Cardiac septum (tissue), 1 donor: Measurements from ENCODE around the gene MOGAT3. TPM values are rescaled to one million over a fixed set of nuclear protein-coding genes. Genes with fewer than 3 reads are reported as not detected.

Experiments used
- DNase-seq: peaks from one replicate; pipeline ENCODE4 v3.0.0-alpha.2; 2020; ENCODE audit warnings: low spot score
- intact Hi-C: fragments of 100-400 bp; cut with DNase I; formaldehyde crosslinking; loops from one replicate; pipeline ENCODE4 v1.14.0; 2022
- total RNA-seq: library from RNA; stranded (reverse); fragmentation: NEBNext Ultra II Directional; extraction: Animal tissue kit (Norgen Biotek cat#: 25700); gene quantifications from one replicate; pipeline ENCODE4 v1.2.1, GENCODE V29; 2021
- donor health status: DM: no; HTN: no; CAD: no.

MOGAT3 gene
- total RNA-seq, 1 donor from 2014 or later, result not detected

DNA sequence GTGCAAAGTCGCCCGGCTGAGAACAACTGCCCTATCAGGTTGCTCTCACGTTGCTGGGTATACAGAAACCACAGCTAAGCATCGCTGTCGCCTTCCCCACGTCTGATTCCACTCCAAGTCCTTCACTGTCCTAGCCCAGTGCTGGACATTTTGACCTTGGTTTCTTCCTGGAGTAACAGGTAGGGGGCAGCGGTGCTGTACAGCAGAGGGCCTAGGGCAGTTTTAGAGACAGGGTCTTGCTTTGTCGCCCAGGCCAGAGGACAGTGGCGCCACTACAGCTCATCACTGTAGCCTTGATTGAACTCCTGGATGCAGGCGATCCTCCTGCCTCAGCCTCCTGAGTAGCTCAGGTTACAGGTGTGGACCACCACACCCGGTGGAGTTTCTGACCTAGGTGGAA lies 34.2 kb upstream of the MOGAT3 start:
- intact Hi-C loops, result no loop called here
- no peak for DNase-seq

- intact Hi-C loops, result no loop called here
- no peak for DNase-seq
Observed at GRCh38 chr7:101234636-101235035, 33.8 kb upstream of the MOGAT3 start.

GRCh38 chr7:101233907-101234547 lies 33.2 kb upstream of the MOGAT3 start:
- intact Hi-C loops, result no loop called here
- no peak for DNase-seq

DNA sequence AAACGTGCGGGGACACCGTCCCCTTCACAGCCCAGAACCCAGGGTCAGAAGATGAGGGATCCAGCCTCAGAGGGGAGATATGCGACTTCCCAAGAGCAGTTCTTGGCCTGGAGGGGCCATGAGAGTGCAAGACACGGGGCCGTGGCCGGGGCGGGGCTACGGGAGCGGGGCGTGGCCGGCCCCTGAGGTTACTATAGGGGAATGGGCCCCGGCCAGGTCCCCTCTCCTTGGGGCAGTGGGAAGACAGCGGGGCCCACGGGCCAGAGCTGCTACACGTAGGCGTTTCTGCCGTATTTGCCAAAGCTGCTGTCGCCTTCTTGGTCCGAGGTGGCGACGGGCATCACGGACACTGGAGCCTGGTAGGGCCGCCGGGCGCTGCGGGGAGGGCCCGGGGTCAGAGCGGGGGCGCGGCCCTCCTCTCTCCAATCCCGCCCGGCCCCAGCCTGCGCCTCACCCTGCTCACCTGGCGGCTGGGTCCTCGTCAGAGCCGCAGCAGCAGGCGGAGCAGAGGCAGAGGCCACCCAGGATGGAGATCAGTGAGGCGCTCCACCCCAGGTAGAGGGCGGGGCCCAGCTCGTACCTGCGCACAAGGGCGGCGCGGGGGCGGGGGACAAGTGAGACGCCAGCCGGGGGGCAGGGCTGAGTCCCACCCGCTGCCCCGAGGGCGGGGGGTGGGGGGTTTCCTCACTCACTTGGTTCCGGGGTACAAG lies 31.5 kb upstream of the MOGAT3 start:
- DNase-seq, result no peak
- intact Hi-C loops, result no loop called here

DNA sequence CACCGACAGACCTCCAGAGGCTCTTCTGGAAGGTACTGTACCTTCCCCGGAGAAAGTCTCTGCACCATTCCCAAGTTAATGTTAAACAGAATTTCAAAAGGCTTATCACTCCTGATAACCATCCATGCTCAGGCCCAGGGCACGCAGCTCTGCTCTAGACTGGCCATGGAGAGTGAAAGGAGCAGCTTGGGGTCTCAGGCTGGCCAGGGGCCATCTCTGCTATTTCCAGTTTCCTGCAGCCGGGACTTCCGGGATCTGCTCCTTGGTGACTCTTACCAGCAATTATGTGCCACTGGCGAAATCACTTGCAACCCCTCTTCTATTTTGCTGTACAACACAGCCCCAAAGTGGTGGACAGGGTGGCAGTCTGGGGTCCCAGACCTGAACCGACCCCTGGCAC lies 30.8 kb upstream of the MOGAT3 start:
- no peak for DNase-seq
- intact Hi-C loops, result no loop called here

DNA sequence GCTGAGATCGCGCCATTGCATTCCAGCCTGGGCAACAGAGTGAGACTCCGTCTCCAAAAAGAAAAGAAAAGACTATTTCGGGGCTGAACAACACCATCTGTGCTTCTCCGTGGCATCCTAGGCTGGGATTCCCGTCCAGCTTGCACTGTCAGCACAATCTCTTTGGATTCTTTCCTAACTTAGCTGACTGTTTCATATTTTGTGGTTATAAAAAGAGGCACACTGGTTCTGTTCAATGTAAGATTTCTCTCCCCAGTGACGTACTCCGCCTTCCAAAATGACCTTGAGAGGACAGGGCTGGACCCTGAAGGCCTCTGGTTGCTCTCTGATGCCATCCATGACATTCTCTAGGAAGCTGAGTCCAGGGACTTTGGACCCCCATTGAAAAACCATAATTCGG lies 25.9 kb upstream of the MOGAT3 start:
- intact Hi-C loops, result no loop called here
- no peak for DNase-seq

DNA sequence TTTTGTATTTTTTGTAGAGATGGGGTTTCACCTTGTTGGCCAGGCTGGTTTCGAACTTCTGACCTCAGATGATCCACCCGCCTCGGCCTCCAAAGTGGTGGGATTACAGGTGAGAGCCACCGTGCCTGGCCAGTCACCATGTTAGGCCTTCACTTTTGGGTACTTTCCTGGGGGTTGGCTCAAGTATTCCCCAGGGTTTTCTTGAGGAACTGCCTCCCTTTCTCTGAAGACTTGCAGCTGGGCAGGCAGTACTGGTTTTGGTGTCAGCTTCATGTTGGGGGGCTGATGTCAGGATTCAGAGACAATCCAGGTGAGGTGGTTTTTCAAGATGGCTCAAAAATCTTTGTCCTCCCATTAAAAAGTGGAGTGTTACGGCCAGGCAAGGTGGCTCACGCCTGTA lies 24.8 kb upstream of the MOGAT3 start:
- DNase-seq, result no peak
- intact Hi-C loops, result no loop called here

- DNase-seq, result no peak
- intact Hi-C loops, result no loop called here
Observed at GRCh38 chr7:101223528-101223927, 22.7 kb upstream of the MOGAT3 start.

- intact Hi-C loops, result no loop called here
- DNase-seq, result no peak
Observed at GRCh38 chr7:101222275-101222830, 21.5 kb upstream of the MOGAT3 start.

GRCh38 chr7:101220295-101220694 lies 19.5 kb upstream of the MOGAT3 start:
- intact Hi-C loops, result no loop called here
- no peak for DNase-seq

- no peak for DNase-seq
- intact Hi-C loops, result loop anchor here (5.0 kb wide), 1 partner anchor 34 kb away; no protein-coding TSS in a partner anchor
Observed at GRCh38 chr7:101218236-101219125, 17.6 kb upstream of the MOGAT3 start.

DNA sequence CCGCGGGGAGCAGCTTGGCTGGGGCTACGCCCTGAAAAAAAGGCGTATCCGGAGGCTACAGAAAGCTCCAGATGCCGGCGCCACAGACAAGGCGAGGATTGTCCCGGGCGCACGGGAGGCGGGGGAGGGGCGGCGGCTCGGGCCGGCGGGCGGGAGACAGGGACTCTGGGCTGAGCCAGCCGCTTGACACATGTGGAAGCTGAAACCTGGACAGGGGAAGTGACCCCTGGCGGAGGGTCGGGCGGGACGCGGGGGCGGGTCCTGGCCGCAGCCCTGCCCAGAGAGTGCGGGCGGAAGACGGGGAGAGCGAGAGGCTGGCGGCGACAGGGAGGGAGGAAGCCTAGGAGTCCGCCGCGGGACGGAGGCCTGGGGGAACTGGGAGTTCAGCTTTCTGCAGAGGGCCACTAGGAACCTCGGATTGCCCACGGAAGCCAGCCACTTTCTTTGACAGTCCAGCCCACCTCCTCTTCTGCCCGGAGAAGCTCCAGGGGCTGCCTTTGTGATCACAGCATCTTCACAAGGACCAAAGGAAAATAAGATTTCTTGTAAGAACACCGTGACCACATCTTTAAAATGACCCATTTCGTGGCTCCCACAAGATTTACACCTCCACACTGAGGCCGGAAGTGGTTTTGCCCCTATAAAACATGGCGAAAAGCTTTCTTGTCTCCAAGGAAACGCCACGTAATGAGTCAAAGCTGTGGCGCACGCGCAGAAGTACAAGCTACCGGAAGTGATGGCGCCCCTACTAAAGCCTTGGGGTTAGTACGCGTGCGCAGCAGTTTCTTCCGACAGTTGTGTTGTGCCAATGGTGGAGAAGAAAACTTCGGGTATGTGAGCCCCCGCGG lies 16.8 kb upstream of the MOGAT3 start, which contains the start of the genes PLOD3 and ZNHIT1:
Gene PLOD3, minus strand, starts transcription at position 194 of the 848 bp plus-strand sequence. CDS start 307 bp downstream, outside the sequence.
Gene ZNHIT1, plus strand, starts transcription at position 778 of the 848 bp plus-strand sequence. Its CDS starts 31 bp downstream, at position 809.
- DNase-seq, result peak; percentile 96
- intact Hi-C loops, result loop anchor here (5.0 kb wide), 1 partner anchor 35 kb away; no protein-coding TSS in a partner anchor

- intact Hi-C loops, result loop anchor here (5.0 kb wide), 1 partner anchor 35 kb away; no protein-coding TSS in a partner anchor
- DNase-seq, result no peak
Observed at GRCh38 chr7:101216860-101217387, 16.1 kb upstream of the MOGAT3 start.

GRCh38 chr7:101216001-101216859 lies 15.4 kb upstream of the MOGAT3 start:
- intact Hi-C loops, result loop anchor here (5.0 kb wide), 1 partner anchor 36 kb away; no protein-coding TSS in a partner anchor
- DNase-seq, result no peak

GRCh38 chr7:101212014-101212413 lies 11.2 kb upstream of the MOGAT3 start:
- intact Hi-C loops, result no loop called here
- DNase-seq, result no peak

DNA sequence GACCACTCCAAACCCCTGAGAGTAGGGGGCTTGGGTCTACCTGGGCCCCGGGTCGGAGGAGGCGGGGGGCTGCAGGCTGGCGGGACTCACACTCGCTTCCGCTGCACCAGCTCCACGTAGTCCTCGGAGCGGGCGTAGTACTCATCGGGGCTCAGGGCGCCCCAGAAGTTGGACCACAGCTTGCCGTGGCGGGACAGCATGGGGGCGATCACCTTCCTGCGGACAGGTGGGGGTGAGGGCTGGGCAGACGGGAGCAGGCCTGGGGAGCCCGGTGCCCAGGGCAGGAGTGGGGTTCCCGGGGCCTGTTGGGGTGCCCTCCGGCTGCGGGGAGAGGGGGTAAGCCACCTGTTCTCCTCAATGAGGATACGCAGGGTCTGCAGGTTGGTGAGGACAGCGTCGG lies 10.7 kb upstream of the MOGAT3 start:
- intact Hi-C loops, result no loop called here
- DNase-seq, result no peak

GRCh38 chr7:101210143-101210542 lies 9.3 kb upstream of the MOGAT3 start:
- intact Hi-C loops, result no loop called here
- DNase-seq, result no peak

GRCh38 chr7:101208794-101209193 lies 8.0 kb upstream of the MOGAT3 start:
- intact Hi-C loops, result no loop called here
- DNase-seq, result no peak
